HuH-7 (cell line): Measurements from ENCODE around the gene PEMT.
"Not testable (repeated sequence)": the region's sequence is repeated elsewhere in the genome, so short reads cannot be mapped to it uniquely, and the experiment has no call there.

Experiments used
- DNase-seq: peaks from one replicate; pipeline ENCODE4 v3.0.0; 2011; ENCODE audit warnings: low spot score

PEMT gene

GRCh38 chr17:17487998-17488397 lies 103.5 kb downstream of the PEMT start:
- DNase-seq = no peak

DNA sequence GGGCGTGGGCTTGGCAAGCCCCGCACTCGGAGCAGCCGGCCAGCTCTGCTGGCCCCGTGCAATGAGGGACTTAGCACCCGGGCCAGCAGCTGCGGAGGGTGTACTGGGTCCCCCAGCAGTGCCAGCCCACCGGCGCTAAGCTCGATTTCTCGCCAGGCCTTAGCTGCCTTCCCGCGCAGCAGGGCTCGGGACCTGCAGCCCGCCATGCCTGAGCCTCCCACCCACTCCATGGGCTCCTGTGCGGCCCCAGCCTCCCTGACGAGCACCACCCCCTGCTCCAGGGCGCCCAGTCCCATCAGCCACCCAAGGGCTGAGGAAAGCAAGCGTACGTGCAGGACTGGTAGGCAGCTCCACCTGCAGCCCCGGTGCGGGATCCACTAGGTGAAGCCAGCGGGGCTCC lies 105.1 kb downstream of the PEMT start:
- DNase-seq = not testable (repeated sequence)

GRCh38 chr17:17485420-17485819 lies 106.1 kb downstream of the PEMT start:
- no peak for DNase-seq

- DNase-seq = no peak
Observed at GRCh38 chr17:17484451-17484899, 107.0 kb downstream of the PEMT start.

- no peak for DNase-seq
Observed at GRCh38 chr17:17481860-17482259, 109.6 kb downstream of the PEMT start.

- DNase-seq = no peak
Observed at GRCh38 chr17:17480593-17481148, 110.8 kb downstream of the PEMT start.

- DNase-seq = no peak
Observed at GRCh38 chr17:17479209-17479608, 112.3 kb downstream of the PEMT start.

DNA sequence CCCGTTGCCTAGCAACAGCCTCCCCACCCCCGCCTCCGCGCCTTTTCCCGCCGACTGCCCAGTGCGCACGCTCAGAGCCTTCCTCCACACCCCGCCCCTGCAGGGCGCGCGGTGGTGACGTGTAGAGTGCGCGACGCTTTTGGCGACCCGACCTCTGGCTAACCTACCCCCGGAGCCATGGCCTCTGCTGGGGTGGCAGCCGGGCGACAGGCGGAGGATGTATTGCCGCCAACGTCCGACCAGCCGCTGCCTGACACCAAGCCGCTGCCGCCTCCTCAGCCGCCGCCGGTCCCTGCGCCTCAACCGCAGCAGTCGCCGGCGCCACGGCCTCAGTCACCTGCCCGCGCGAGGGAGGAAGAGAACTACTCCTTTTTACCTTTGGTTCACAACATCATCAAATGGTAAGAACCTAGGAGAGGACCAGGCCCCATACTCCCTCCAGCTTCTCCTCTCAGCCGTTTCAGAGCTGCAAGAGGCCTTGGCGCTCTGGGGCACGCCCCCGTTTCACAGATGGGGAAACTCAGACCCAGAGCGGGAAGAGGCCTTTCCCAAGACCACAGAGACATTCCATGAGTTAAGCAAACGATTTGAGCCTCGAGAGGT lies 114.5 kb downstream of the PEMT start, which contains the start of gene MED9:
MED9 (plus strand) TSS at position 136 of the 603 bp plus-strand sequence; CDS start at position 178, 42 bp downstream.
- peak; percentile 96 for DNase-seq

DNA sequence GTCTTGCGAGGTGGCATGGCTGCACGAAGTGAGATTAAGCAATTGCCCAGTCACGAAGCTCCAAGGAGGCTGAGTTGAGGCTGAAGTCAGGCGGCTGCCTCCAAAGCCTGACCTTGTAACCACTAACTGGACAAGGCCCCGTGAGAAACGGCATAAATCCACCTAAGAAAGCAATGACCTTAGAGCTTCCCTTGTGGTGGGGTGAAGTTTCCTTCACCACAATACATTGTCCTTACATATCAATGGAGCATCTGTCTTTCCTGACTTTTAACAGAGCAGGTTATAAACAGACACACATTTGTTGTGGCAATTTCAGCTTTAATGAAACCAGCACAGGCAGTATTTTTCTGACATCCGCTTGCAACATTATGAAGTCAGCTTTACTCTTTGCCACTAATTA lies 117.2 kb downstream of the PEMT start:
- no peak for DNase-seq

GRCh38 chr17:17472333-17472920 lies 119.1 kb downstream of the PEMT start:
- DNase-seq = no peak

DNA sequence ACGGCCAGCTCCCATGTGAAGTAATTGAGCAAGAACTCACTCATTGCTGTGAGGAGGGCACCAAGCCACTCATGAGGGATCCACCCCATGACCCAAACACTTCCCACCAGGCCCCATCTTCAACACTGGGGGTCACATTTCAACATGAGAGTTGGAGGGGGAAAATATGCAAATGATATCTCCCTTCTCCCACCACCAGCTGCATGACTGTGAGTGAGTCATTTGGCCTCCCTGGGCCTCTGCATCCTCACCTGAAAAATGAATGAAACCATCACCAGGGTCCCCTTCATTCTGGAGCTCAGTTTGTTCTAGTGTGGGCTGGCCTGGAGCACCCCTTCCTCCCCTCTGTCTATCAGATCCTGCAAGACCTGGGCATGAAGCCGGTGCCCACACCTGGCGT lies 121.5 kb downstream of the PEMT start:
- no peak for DNase-seq

- no peak for DNase-seq
Observed at GRCh38 chr17:17469358-17469757, 122.2 kb downstream of the PEMT start.

DNA sequence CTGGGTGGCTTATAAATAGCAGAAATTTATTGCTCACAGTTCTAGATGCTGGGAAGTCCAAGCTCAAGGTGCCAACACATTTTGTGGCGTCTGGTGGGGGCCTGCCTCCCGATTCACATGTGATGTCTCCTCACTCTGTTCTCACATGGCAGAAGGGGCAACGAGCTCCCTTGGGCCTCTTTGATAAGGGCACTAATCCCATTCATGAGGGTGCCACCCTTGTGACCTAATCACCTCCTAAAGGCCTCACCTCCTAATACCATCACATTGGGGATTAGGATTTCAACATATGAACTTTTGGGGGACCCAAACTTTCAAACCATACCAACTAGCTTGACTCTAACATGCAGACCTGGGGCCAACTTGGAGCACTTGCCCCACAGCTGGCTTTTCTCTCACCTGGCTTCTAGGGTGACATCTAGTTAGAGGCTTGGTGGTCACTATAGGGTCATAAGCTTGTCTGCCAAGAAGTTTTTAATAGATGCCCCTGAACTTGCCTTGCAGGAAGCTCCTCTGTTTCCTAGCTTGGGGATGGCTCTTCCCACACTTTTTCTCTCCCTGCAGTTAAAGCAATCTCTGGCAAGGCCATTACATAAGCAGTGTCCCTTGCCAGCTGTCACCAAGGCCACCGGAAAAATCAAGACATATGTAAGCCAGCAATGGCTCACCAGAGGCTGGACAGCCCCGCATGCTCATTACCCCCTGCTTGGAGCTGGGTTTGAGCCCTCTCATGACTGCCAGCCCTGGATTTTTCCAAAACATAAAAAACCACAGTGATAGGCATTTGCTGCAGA lies 123.1 kb downstream of the PEMT start:
- DNase-seq = no peak

DNA sequence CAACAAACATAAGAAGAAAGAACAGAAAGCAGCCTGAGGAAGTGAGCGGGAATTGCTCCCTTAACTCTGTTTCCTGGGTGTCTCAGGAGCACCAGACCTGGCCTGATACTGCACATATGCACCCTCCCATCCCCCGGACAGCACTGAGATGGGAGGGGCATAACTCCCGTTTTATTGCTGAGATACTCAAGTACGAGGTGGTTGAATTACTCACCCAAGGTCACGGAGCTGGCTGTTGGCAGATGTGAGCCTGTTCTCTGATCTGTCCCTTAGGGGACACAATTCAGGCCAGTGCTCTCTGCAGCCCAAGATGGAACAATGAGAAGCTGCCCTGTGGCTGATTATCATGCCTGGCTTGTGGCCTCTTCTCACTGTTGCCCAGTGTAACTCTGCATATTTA lies 123.8 kb downstream of the PEMT start:
- DNase-seq = no peak

- no peak for DNase-seq
Observed at GRCh38 chr17:17467016-17467415, 124.5 kb downstream of the PEMT start.

GRCh38 chr17:17466511-17466910 lies 125.0 kb downstream of the PEMT start:
- DNase-seq = no peak

DNA sequence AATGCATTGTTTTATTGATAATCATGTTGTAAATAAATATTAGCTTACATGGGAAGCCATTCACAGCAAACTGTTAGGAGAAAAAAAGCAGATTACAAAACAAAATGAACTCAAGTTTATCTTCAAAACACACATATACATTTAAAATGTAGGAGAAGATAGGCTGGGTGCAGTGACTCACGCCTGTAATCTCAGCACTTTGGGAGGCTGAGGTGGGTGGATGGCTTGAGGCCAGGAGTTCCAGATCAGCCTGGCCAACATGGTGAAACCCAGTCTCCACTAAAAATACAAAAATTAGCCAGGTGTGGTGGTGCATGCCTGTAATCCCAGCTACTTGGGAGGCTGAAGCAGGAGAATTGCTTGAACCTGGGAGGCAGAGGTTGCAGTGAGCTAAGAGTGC lies 125.6 kb downstream of the PEMT start:
- not testable (repeated sequence) for DNase-seq

- no peak for DNase-seq
Observed at GRCh38 chr17:17463821-17464220, 127.7 kb downstream of the PEMT start.

- no peak for DNase-seq
Observed at GRCh38 chr17:17462048-17462824, 129.3 kb downstream of the PEMT start.

DNA sequence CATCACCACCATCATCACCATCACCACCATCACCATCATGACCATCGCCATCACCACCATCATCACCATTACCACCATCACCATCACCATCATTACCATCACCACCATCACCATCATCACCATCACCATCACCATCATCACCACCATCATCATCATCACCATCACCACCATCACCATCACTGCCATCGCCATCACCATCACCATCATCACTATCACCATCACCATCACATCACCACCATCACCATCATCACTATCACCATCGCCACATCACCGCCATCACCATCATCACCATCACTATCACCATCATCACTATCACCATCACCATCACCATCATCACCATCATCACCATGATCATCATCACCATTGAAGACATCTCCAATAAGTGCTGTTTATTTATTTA lies 131.5 kb downstream of the PEMT start:
- no peak for DNase-seq

- DNase-seq = no peak
Observed at GRCh38 chr17:17457680-17458079, 133.8 kb downstream of the PEMT start.

DNA sequence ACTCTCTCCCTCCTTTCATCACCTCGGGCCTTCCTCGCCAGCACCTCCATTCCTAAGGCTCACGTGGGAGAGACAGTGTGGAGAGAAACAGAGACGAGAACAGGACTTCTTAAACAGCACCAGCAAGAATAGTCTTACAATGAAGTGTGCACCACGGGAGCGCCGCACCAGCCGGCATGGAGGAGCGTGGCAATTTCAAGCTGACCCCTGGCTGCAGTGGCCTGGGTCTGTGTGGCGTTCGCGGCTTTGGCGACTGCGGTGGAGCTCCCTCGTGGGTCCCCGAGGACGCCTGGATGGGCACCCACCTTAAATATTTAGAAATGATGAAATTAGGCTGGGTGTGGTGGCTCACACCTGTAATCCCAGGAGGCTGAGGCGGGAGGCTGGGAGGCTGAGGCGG lies 135.3 kb downstream of the PEMT start:
- DNase-seq = no peak
